MM.1S (cell line): ENCODE results near the gene HSD17B13.

Experiments
- EZH2 ChIP-seq: fragments of 300-600 bp; sonication (generic); optimal IDR thresholded peaks from 2 replicates; pipeline ENCODE3; 2017; ENCODE audit warnings: low read depth, mild to moderate bottlenecking, antibody characterized with exemption, low read length, mixed read lengths
- EZH2phosphoT487 ChIP-seq: fragments of 300-600 bp; sonication (generic); IDR thresholded peaks from 2 replicates; pipeline ENCODE4 v1.6.1; 2018; ENCODE audit warnings: antibody characterized with exemption, low read length
- TF ChIP-seq, protein P1 (sequence below): fragments of 300-600 bp; sonication (generic); IDR thresholded peaks from 2 replicates; pipeline ENCODE4 v1.5.1; 2016; ENCODE audit warnings: antibody characterized with exemption, low read length, mixed read lengths

DNA sequence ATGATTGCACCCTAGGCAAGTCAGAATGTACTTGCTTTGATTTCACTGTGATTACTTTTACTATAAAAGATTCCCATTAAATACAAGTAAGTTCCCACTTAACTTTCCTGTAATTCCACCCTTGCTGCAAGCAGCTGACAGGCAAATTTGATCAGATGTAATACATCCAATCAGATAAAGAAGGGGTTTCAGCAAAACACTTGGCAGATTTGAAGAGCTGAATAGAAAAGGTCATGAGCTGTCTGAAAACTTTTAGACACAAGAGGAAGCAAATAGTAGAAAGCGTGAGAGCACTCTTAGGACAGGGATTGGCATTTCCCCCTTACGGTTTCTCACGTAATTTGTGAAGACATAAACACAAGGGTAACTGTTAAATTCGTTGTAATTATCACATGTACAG, 22.8 kb downstream of the HSD17B13 start:
- TF ChIP-seq EZH2, result no peak
- TF ChIP-seq, protein P1, sequence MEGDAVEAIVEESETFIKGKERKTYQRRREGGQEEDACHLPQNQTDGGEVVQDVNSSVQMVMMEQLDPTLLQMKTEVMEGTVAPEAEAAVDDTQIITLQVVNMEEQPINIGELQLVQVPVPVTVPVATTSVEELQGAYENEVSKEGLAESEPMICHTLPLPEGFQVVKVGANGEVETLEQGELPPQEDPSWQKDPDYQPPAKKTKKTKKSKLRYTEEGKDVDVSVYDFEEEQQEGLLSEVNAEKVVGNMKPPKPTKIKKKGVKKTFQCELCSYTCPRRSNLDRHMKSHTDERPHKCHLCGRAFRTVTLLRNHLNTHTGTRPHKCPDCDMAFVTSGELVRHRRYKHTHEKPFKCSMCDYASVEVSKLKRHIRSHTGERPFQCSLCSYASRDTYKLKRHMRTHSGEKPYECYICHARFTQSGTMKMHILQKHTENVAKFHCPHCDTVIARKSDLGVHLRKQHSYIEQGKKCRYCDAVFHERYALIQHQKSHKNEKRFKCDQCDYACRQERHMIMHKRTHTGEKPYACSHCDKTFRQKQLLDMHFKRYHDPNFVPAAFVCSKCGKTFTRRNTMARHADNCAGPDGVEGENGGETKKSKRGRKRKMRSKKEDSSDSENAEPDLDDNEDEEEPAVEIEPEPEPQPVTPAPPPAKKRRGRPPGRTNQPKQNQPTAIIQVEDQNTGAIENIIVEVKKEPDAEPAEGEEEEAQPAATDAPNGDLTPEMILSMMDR, result no peak
- TF ChIP-seq EZH2phosphoT487, result no peak
